Astrocyte (in vitro differentiated cells and primary cell): ENCODE results near the gene RPH3AL. TPM values are rescaled to one million over a fixed set of nuclear protein-coding genes. Genes with fewer than 3 reads are reported as not detected.
"Not testable (repeated sequence)": the region's sequence is repeated elsewhere in the genome, so short reads cannot be mapped to it uniquely, and the experiment has no call there.

Experiments
- DNase-seq: peaks from one replicate; pipeline ENCODE4 v3.0.0-alpha.2; 2010; ENCODE audit warnings: low read depth
- FAIRE-seq: peaks from 2 replicates; lab custom pipeline; 2011; peaks lifted over from hg19 to GRCh38; lab: Jason Lieb, UNC
- H2AFZ ChIP-seq: 2 replicates; pipeline ENCODE4 v1.6.0; 2012; ENCODE audit warnings: low read depth, low read length, inconsistent platforms
- H3K27ac ChIP-seq: 2 replicates; pipeline ENCODE4 v1.5.1; 2011; ENCODE audit warnings: low read depth, low read length, inconsistent platforms
- H3K27me3 ChIP-seq: 2 replicates; pipeline ENCODE4 v1.6.0; 2011; ENCODE audit warnings: low read length, inconsistent platforms; ENCODE audit not compliant: insufficient read depth
- H3K36me3 ChIP-seq: 2 replicates; pipeline ENCODE4 v1.5.1; 2011; ENCODE audit warnings: low read length, inconsistent platforms; ENCODE audit not compliant: insufficient read depth
- H3K4me1 ChIP-seq: 2 replicates; pipeline ENCODE4 v1.5.1; 2011; ENCODE audit warnings: low read length, inconsistent platforms; ENCODE audit not compliant: insufficient read depth
- H3K4me2 ChIP-seq: 2 replicates; pipeline ENCODE4 v1.6.0; 2012; ENCODE audit warnings: low read length, inconsistent platforms
- H3K4me3 ChIP-seq: 2 replicates; pipeline ENCODE4 v1.5.1; 2011; ENCODE audit warnings: low read depth, mild to moderate bottlenecking, low read length, inconsistent platforms; ENCODE audit not compliant: insufficient read depth
- H3K79me2 ChIP-seq: 2 replicates; pipeline ENCODE4 v1.6.0; 2012; ENCODE audit warnings: mild to moderate bottlenecking, low read length, inconsistent platforms; ENCODE audit not compliant: insufficient read depth
- H3K9ac ChIP-seq: 2 replicates; pipeline ENCODE4 v1.6.0; 2012; ENCODE audit warnings: mild to moderate bottlenecking, low read length, inconsistent platforms
- H3K9me3 ChIP-seq: 2 replicates; pipeline ENCODE4 v1.5.1; 2012; ENCODE audit warnings: low read depth, mild to moderate bottlenecking, low read length, inconsistent platforms; ENCODE audit not compliant: insufficient read depth
- H4K20me1 ChIP-seq: 2 replicates; pipeline ENCODE4 v1.6.0; 2012; ENCODE audit warnings: low read length, inconsistent platforms; ENCODE audit not compliant: insufficient read depth
- H3K27ac Mint-ChIP-seq: one replicate; pipeline ENCODE4 v1.8.0; 2021; ENCODE audit warnings: mild to moderate bottlenecking, mixed read lengths; ENCODE audit not compliant: unreplicated experiment
- H3K27me3 Mint-ChIP-seq: one replicate; pipeline ENCODE4 v1.8.0; 2021; ENCODE audit warnings: low read depth, mixed read lengths; ENCODE audit not compliant: unreplicated experiment
- H3K36me3 Mint-ChIP-seq: one replicate; pipeline ENCODE4 v1.8.0; 2021; ENCODE audit warnings: low read depth, mixed read lengths; ENCODE audit not compliant: unreplicated experiment
- H3K4me1 Mint-ChIP-seq: one replicate; pipeline ENCODE4 v1.8.0; 2021; ENCODE audit warnings: low read depth, mixed read lengths; ENCODE audit not compliant: unreplicated experiment
- H3K4me3 Mint-ChIP-seq: one replicate; pipeline ENCODE4 v1.8.0; 2021; ENCODE audit warnings: mild to moderate bottlenecking, moderate library complexity, mixed read lengths; ENCODE audit not compliant: unreplicated experiment
- H3K9me3 Mint-ChIP-seq: one replicate; pipeline ENCODE4 v1.8.0; 2021; ENCODE audit warnings: mild to moderate bottlenecking, mixed read lengths; ENCODE audit not compliant: unreplicated experiment
- CTCF ChIP-seq: IDR thresholded peaks from 2 replicates; pipeline ENCODE4 v1.5.1; 2011; ENCODE audit warnings: low read depth, mild to moderate bottlenecking, inconsistent platforms, low read length, moderate library complexity; ENCODE audit not compliant: insufficient read depth
- EZH2 ChIP-seq: IDR thresholded peaks from 2 replicates; pipeline ENCODE4 v1.6.1; 2012; ENCODE audit warnings: mild to moderate bottlenecking, low read length, inconsistent platforms; ENCODE audit not compliant: insufficient read depth
- total RNA-seq: library from RNA; stranded (reverse); gene quantifications from 2 replicates; pipeline ENCODE4 v1.2.1, GENCODE V29; 2021

The RPH3AL gene
- total RNA-seq, 1 donor from 2014 or later: 3.7 TPM

- H2AFZ ChIP-seq: no peak overlapping the region
- H3K4me3 Mint-ChIP-seq: no peak overlapping the region
- DNase-seq (no peak), FAIRE-seq (no peak)
- H3K79me2 ChIP-seq: no peaks in the 10 kb centered on the region
- no peaks in the 10 kb centered on the region for H3K4me1 Mint-ChIP-seq
- no peak overlapping the region for H3K9ac ChIP-seq
- H3K27ac ChIP-seq: no peak overlapping the region
- peaks cover 5% of the 10 kb centered on the region for H3K9me3 Mint-ChIP-seq
- no peaks in the 10 kb centered on the region for H4K20me1 ChIP-seq
- H3K36me3 ChIP-seq: no peaks in the 10 kb centered on the region
- no peak overlapping the region for H3K4me2 ChIP-seq
- H3K9me3 ChIP-seq: no peaks in the 10 kb centered on the region
- H3K36me3 Mint-ChIP-seq: peaks cover 4% of the 10 kb centered on the region
- H3K27me3 Mint-ChIP-seq: peaks cover 25% of the 10 kb centered on the region
- TF ChIP-seq CTCF (no peak), EZH2 (no peak)
- H3K4me1 ChIP-seq: no peaks in the 10 kb centered on the region
- no peak overlapping the region for H3K27ac Mint-ChIP-seq
- peaks cover 11% of the 10 kb centered on the region for H3K27me3 ChIP-seq
- H3K4me3 ChIP-seq: no peak overlapping the region
These were observed 144.2 kb downstream of the RPH3AL start for GRCh38 chr17:208429-208828.

GRCh38 chr17:207775-208174, 144.8 kb downstream of the RPH3AL start:
- peaks cover 11% of the 10 kb centered on the region for H3K27me3 ChIP-seq
- no peak overlapping the region for H3K9ac ChIP-seq
- H3K4me1 Mint-ChIP-seq: no peaks in the 10 kb centered on the region
- no peak overlapping the region for H3K27ac ChIP-seq
- no peaks in the 10 kb centered on the region for H3K4me1 ChIP-seq
- H3K36me3 ChIP-seq: no peaks in the 10 kb centered on the region
- TF ChIP-seq EZH2 (no peak), CTCF (no peak)
- no peak overlapping the region for H3K4me2 ChIP-seq
- peaks cover 25% of the 10 kb centered on the region for H3K27me3 Mint-ChIP-seq
- no peaks in the 10 kb centered on the region for H3K9me3 ChIP-seq
- peaks cover 4% of the 10 kb centered on the region for H3K36me3 Mint-ChIP-seq
- no peaks in the 10 kb centered on the region for H3K79me2 ChIP-seq
- DNase-seq (no peak), FAIRE-seq (no peak)
- no peak overlapping the region for H3K4me3 Mint-ChIP-seq
- no peak overlapping the region for H3K27ac Mint-ChIP-seq
- H4K20me1 ChIP-seq: no peaks in the 10 kb centered on the region
- no peak overlapping the region for H3K4me3 ChIP-seq
- peaks cover 5% of the 10 kb centered on the region for H3K9me3 Mint-ChIP-seq
- H2AFZ ChIP-seq: no peak overlapping the region

GRCh38 chr17:206941-207560, 145.6 kb downstream of the RPH3AL start:
- H3K4me1 Mint-ChIP-seq: no peaks in the 10 kb centered on the region
- H3K4me1 ChIP-seq: no peaks in the 10 kb centered on the region
- no peak overlapping the region for H3K4me3 ChIP-seq
- peaks cover 11% of the 10 kb centered on the region for H3K27me3 ChIP-seq
- no peak for DNase-seq
- no peak overlapping the region for H3K4me2 ChIP-seq
- H3K27me3 Mint-ChIP-seq: peaks cover 24% of the 10 kb centered on the region
- no peak overlapping the region for H3K9ac ChIP-seq
- no peaks in the 10 kb centered on the region for H4K20me1 ChIP-seq
- H3K9me3 ChIP-seq: no peaks in the 10 kb centered on the region
- H3K4me3 Mint-ChIP-seq: no peak overlapping the region
- TF ChIP-seq EZH2 (no peak), CTCF (no peak)
- FAIRE-seq: no peak
- H3K9me3 Mint-ChIP-seq: peaks cover 5% of the 10 kb centered on the region
- no peak overlapping the region for H3K27ac Mint-ChIP-seq
- H3K79me2 ChIP-seq: no peaks in the 10 kb centered on the region
- H3K36me3 Mint-ChIP-seq: peaks cover 4% of the 10 kb centered on the region
- no peaks in the 10 kb centered on the region for H3K36me3 ChIP-seq
- no peak overlapping the region for H2AFZ ChIP-seq
- no peak overlapping the region for H3K27ac ChIP-seq

- DNase-seq, H3K36me3 ChIP-seq, H4K20me1 ChIP-seq, FAIRE-seq, H3K4me1 Mint-ChIP-seq, H3K27ac ChIP-seq, H2AFZ ChIP-seq, H3K4me1 ChIP-seq, H3K9me3 ChIP-seq, H3K79me2 ChIP-seq, H3K27ac Mint-ChIP-seq, H3K9me3 Mint-ChIP-seq, H3K4me3 ChIP-seq, H3K4me3 Mint-ChIP-seq, H3K9ac ChIP-seq, H3K4me2 ChIP-seq, H3K36me3 Mint-ChIP-seq: not testable (repeated sequence)
- H3K27me3 Mint-ChIP-seq: peaks cover 24% of the 10 kb centered on the region
- H3K27me3 ChIP-seq: peaks cover 11% of the 10 kb centered on the region
These were observed 146.1 kb downstream of the RPH3AL start for GRCh38 chr17:206484-206883.
